GM18498 (cell line): ENCODE results near the gene MRPS35.

ENCODE experiments used
- ATAC-seq: cut with Tn5 transposase; IDR thresholded peaks from one replicate; pipeline ENCODE4 v1.9.1; 2021; ENCODE audit warnings: mild to moderate bottlenecking, moderate library complexity; ENCODE audit not compliant: unreplicated experiment

Gene MRPS35

DNA sequence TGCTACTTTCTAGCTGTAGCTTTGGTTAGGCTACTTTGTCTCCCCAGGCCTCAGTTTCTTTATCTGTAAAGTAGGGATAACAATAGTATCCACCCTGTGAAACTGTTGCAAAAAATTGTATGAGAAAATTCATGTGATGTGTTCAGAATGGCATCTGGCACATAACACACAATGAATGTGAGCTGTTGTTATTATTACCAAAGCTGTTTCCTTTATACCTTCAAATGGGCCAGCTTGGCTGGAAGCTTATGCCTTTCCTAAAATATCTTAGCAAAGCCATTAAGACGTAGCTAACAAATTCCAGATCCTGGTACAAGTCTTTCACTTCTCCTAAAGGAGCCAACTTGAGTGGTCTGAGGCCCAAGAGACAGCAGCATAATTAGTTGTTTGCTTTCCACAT lies 94.6 kb downstream of the MRPS35 start:
- no peak for ATAC-seq
